H9 (cell line): ENCODE results near the gene RIMS1. TPM values are rescaled to one million over a fixed set of nuclear protein-coding genes. Genes with fewer than 3 reads are reported as not detected.

Experiments used
- DNase-seq: peaks from one replicate; pipeline ENCODE4 v3.0.0-alpha.2; 2017
- H2AFZ ChIP-seq: one replicate; pipeline ENCODE4 v1.6.1; 2013; ENCODE audit warnings: mild to moderate bottlenecking, low read length, control low read depth, moderate library complexity
- H2AK5ac ChIP-seq: 2 replicates; pipeline ENCODE4 v1.6.1; 2013; ENCODE audit warnings: low read length, control low read depth, mixed read lengths; ENCODE audit not compliant: insufficient read length
- H2BK120ac ChIP-seq: one replicate; pipeline ENCODE4 v1.6.1; 2013; ENCODE audit warnings: low read depth, mild to moderate bottlenecking, low read length, control low read depth, inconsistent platforms; ENCODE audit not compliant: poor library complexity, severe bottlenecking
- H2BK12ac ChIP-seq: 2 replicates; pipeline ENCODE4 v1.6.1; 2013; ENCODE audit warnings: low read length, control low read depth, mixed read lengths, low read depth; ENCODE audit not compliant: insufficient read length
- H2BK15ac ChIP-seq: 2 replicates; pipeline ENCODE4 v1.6.1; 2013; ENCODE audit warnings: low read depth, low read length, control low read depth
- H2BK20ac ChIP-seq: one replicate; pipeline ENCODE4 v1.6.1; 2013; ENCODE audit warnings: low read depth, mild to moderate bottlenecking, low read length, control low read depth, inconsistent platforms; ENCODE audit not compliant: poor library complexity, severe bottlenecking
- H2BK5ac ChIP-seq: 2 replicates; pipeline ENCODE4 v1.6.1; 2013; ENCODE audit warnings: low read length, control low read depth, mixed read lengths; ENCODE audit not compliant: insufficient read length
- H3K14ac ChIP-seq: 2 replicates; pipeline ENCODE4 v1.6.1; 2013; ENCODE audit warnings: low read length, control low read depth; ENCODE audit not compliant: insufficient read depth
- H3K18ac ChIP-seq: 2 replicates; pipeline ENCODE4 v1.6.1; 2013; ENCODE audit warnings: low read depth, mild to moderate bottlenecking, mixed read lengths, low read length, control low read depth; ENCODE audit not compliant: insufficient read length
- H3K23ac ChIP-seq: 2 replicates; pipeline ENCODE4 v1.6.1; 2013; ENCODE audit warnings: low read length, control low read depth, mixed read lengths, low read depth; ENCODE audit not compliant: insufficient read length
- H3K23me2 ChIP-seq: 2 replicates; pipeline ENCODE4 v1.6.1; 2013; ENCODE audit warnings: low read depth, mild to moderate bottlenecking, mixed read lengths, low read length, control low read depth; ENCODE audit not compliant: insufficient read length, poor library complexity, severe bottlenecking
- H3K27ac ChIP-seq: 2 replicates; pipeline ENCODE4 v1.5.1; 2013; ENCODE audit warnings: low read length, control low read depth, mixed read lengths, low read depth; ENCODE audit not compliant: insufficient read length
- H3K27me3 ChIP-seq: 2 replicates; pipeline ENCODE4 v1.6.1; 2013; ENCODE audit warnings: low read length, control low read depth, inconsistent platforms; ENCODE audit not compliant: insufficient read depth
- H3K4ac ChIP-seq: 2 replicates; pipeline ENCODE4 v1.6.1; 2013; ENCODE audit warnings: low read depth, mild to moderate bottlenecking, control low read depth, inconsistent platforms, low read length, moderate library complexity
- H3K4me1 ChIP-seq: 2 replicates; pipeline ENCODE4 v1.6.1; 2013; ENCODE audit warnings: low read length, control low read depth, inconsistent platforms; ENCODE audit not compliant: insufficient read depth
- H3K4me2 ChIP-seq: 2 replicates; pipeline ENCODE4 v1.6.1; 2013; ENCODE audit warnings: low read length, control low read depth, mixed read lengths; ENCODE audit not compliant: insufficient read length, insufficient read depth
- H3K56ac ChIP-seq: 2 replicates; pipeline ENCODE4 v1.6.1; 2013; ENCODE audit warnings: low read depth, mild to moderate bottlenecking, mixed read lengths, low read length, control low read depth; ENCODE audit not compliant: insufficient read length
- H3K79me1 ChIP-seq: 2 replicates; pipeline ENCODE4 v1.6.1; 2013; ENCODE audit warnings: low read depth, mild to moderate bottlenecking, moderate library complexity, low read length, control low read depth, inconsistent platforms; ENCODE audit not compliant: insufficient read depth, poor library complexity, severe bottlenecking
- H3K79me2 ChIP-seq: 2 replicates; pipeline ENCODE4 v1.6.1; 2013; ENCODE audit warnings: low read length, control low read depth, inconsistent platforms; ENCODE audit not compliant: insufficient read depth
- H3K9ac ChIP-seq: 2 replicates; pipeline ENCODE4 v1.6.1; 2013; ENCODE audit warnings: low read length, control low read depth, mixed read lengths; ENCODE audit not compliant: insufficient read length; ENCODE audit errors: extremely low read depth
- H3K9me3 ChIP-seq: one replicate; pipeline ENCODE4 v1.6.1; 2013; ENCODE audit warnings: low read depth, low read length, inconsistent platforms; ENCODE audit not compliant: control insufficient read depth
- H3T11ph ChIP-seq: one replicate; pipeline ENCODE4 v1.6.1; 2013; ENCODE audit warnings: mild to moderate bottlenecking, low read length, control low read depth, inconsistent platforms
- H4K20me1 ChIP-seq: one replicate; pipeline ENCODE4 v1.6.1; 2013; ENCODE audit not compliant: control insufficient read depth, insufficient read length, insufficient read depth
- H4K5ac ChIP-seq: 2 replicates; pipeline ENCODE4 v1.6.1; 2013; ENCODE audit warnings: low read depth, mild to moderate bottlenecking, mixed read lengths, low read length, control low read depth; ENCODE audit not compliant: insufficient read length
- H4K8ac ChIP-seq: replicated peaks from 2 replicates; pipeline ENCODE4 v1.6.1; 2013; ENCODE audit warnings: low read length, control low read depth, mixed read lengths, low read depth; ENCODE audit not compliant: insufficient read length
- H4K91ac ChIP-seq: 2 replicates; pipeline ENCODE4 v1.6.1; 2013; ENCODE audit warnings: low read depth, mild to moderate bottlenecking, moderate library complexity, mixed read lengths, low read length, control low read depth; ENCODE audit not compliant: insufficient read length
- H3K27ac Mint-ChIP-seq, 3 experiments: 2 replicates in 2 of 3; 3 replicates in 1 of 3; pipeline ENCODE4 v1.8.0; 2020 to 2021; ENCODE audit warnings: mixed read lengths in 3 of 3, mild to moderate bottlenecking in 1 of 3, moderate library complexity in 1 of 3
- H3K27me3 Mint-ChIP-seq: 2 replicates; pipeline ENCODE4 v1.8.0; 2021; ENCODE audit warnings: low read depth, mild to moderate bottlenecking, moderate library complexity, mixed read lengths
- H3K36me3 Mint-ChIP-seq, 3 experiments: 2 replicates in 2 of 3; 3 replicates in 1 of 3; pipeline ENCODE4 v1.8.0; 2020 to 2021; ENCODE audit warnings: low read depth in 3 of 3, mixed read lengths in 3 of 3; ENCODE audit not compliant: insufficient read depth in 1 of 3
- H3K4me1 Mint-ChIP-seq, 2 experiments: 2 replicates each; pipeline ENCODE4 v1.8.0; 2020; ENCODE audit warnings: mixed read lengths in 2 of 2
- H3K4me3 Mint-ChIP-seq, 2 experiments: 2 replicates in 1 of 2; 3 replicates in 1 of 2; pipeline ENCODE4 v1.8.0; 2020 to 2021; ENCODE audit warnings: mild to moderate bottlenecking in 2 of 2, mixed read lengths in 2 of 2, moderate library complexity in 1 of 2
- H3K9me3 Mint-ChIP-seq, 2 experiments: 2 replicates in 1 of 2; 3 replicates in 1 of 2; pipeline ENCODE4 v1.8.0; 2020; ENCODE audit warnings: mild to moderate bottlenecking in 2 of 2, mixed read lengths in 2 of 2, moderate library complexity in 1 of 2
- CTCF ChIP-seq: fragments of 200-600 bp; sonication (generic); conservative IDR thresholded peaks from 3 replicates; pipeline ENCODE4 v1.8.0; 2021; ENCODE audit warnings: antibody characterized with exemption, mild to moderate bottlenecking
- WGBS: extraction: QIAGEN DNeasy Blood & Tissue Kit; methylation state at CpG from one replicate; pipeline ENCODE4 v1.1.7; 2013; ENCODE audit warnings: missing lambda C conversion rate, low lambda C conversion rate, mixed read lengths; ENCODE audit not compliant: insufficient read length; ENCODE audit errors: extremely low coverage; 5-methylcytosine and 5-hydroxymethylcytosine counted together
- total RNA-seq: library from RNA; stranded (reverse); gene quantifications from 2 replicates; pipeline ENCODE4 v1.2.1, GENCODE V29; 2021

Gene RIMS1
- total RNA-seq, 1 experiment from 2014 or later: 0.83 TPM

- Histone ChIP-seq H3K79me1 (no peaks in the 10 kb centered on the region), H3K79me2 (no peaks in the 10 kb centered on the region), H3K9me3 (no peaks in the 10 kb centered on the region), H3K27me3 (no peaks in the 10 kb centered on the region), H3K23ac (no peak overlapping the region), H4K20me1 (no peaks in the 10 kb centered on the region), H3K4me2 (no peak overlapping the region), H2BK20ac (no peak overlapping the region), H3K23me2 (no peaks in the 10 kb centered on the region), H2BK12ac (no peak overlapping the region), H3K4ac (no peak overlapping the region), H3K4me1 (no peaks in the 10 kb centered on the region), H2BK120ac (no peak overlapping the region), H2BK5ac (no peak overlapping the region), H3K9ac (no peak overlapping the region), H4K5ac (no peak overlapping the region), H2AFZ (no peak overlapping the region), H4K91ac (no peak overlapping the region), H2BK15ac (no peak overlapping the region), H3K14ac (no peak overlapping the region), H3K18ac (no peak overlapping the region), H2AK5ac (no peak overlapping the region), H3K56ac (no peak overlapping the region), H4K8ac (no peak overlapping the region), H3K27ac (no peak overlapping the region), H3T11ph (no peak overlapping the region)
- H3K9me3 Mint-ChIP-seq: no peaks in the 10 kb centered on the region
- H3K27ac Mint-ChIP-seq: no peak overlapping the region
- no CpG with 5 or more reads among the region's 6 CpGs for WGBS
- H3K4me1 Mint-ChIP-seq: peaks cover 5% of the 10 kb centered on the region in 2 experiments
- no peaks in the 10 kb centered on the region; a peak in 1 of 7 replicates for H3K36me3 Mint-ChIP-seq
- H3K27me3 Mint-ChIP-seq: no peaks in the 10 kb centered on the region
- no peak for DNase-seq
- TF ChIP-seq CTCF: no peak
- no peak overlapping the region for H3K4me3 Mint-ChIP-seq
These were observed 174.9 kb downstream of the RIMS1 start for GRCh38 chr6:72061286-72061685.
